Endothelial cell of umbilical vein (primary cell): ENCODE results near the gene RNPC3. TPM values are rescaled to one million over a fixed set of nuclear protein-coding genes. Genes with fewer than 3 reads are reported as not detected.
"Not testable (repeated sequence)": the region's sequence is repeated elsewhere in the genome, so short reads cannot be mapped to it uniquely, and the experiment has no call there.

Experiments used
- BruUV-seq: library from RNA; stranded (reverse); fragments of 400-500 nt; replicated peaks from 2 replicates; lab custom pipeline; 2021; lab: Mats Ljungman, UMichigan
- CTCF ChIA-PET: fragments of 300-600, 350-600 bp; sonication (Branson Sonifier 250); formaldehyde crosslinking; loops from one replicate; lab custom pipeline; 2021; ENCODE audit warnings: antibody characterized with exemption, inconsistent platforms; lab: Charles Lee
- POLR2A ChIA-PET: fragments of 300-600, 350-600 bp; sonication (Branson Sonifier 250); formaldehyde crosslinking; loops from one replicate; lab custom pipeline; 2021; ENCODE audit warnings: antibody characterized with exemption, inconsistent platforms; lab: Charles Lee
- DNase-seq: peaks from one replicate; pipeline ENCODE4 v3.0.0-alpha.2; 2011; ENCODE audit warnings: low read depth, low spot score
- FAIRE-seq: peaks from 2 replicates; lab custom pipeline; 2011; peaks lifted over from hg19 to GRCh38; lab: Jason Lieb, UNC
- H2AFZ ChIP-seq: 2 replicates; pipeline ENCODE4 v1.6.0; 2012; ENCODE audit warnings: low read depth, low read length, control low read depth, inconsistent platforms
- H3K27ac ChIP-seq: 2 replicates; pipeline ENCODE4 v1.5.1; 2011; ENCODE audit warnings: low read depth, mild to moderate bottlenecking, control low read depth, low read length, moderate library complexity; ENCODE audit not compliant: insufficient read depth
- H3K27me3 ChIP-seq, 2 experiments: 2 replicates each; pipeline versions ENCODE4 v1.6.0 to v1.6.1; 2011; ENCODE audit warnings: low read length in 2 of 2, mixed read lengths in 1 of 2; ENCODE audit not compliant: control insufficient read depth in 2 of 2, insufficient read depth in 2 of 2
- H3K36me3 ChIP-seq, 2 experiments: 2 replicates in 1 of 2; 3 replicates in 1 of 2; pipeline ENCODE4 v1.5.1; 2011; ENCODE audit warnings: low read length in 2 of 2, mild to moderate bottlenecking in 1 of 2, moderate library complexity in 1 of 2; ENCODE audit not compliant: control insufficient read depth in 2 of 2, insufficient read depth in 2 of 2; ENCODE audit errors: extremely low read depth in 1 of 2
- H3K4me1 ChIP-seq: 3 replicates; pipeline ENCODE4 v1.5.1; 2011; ENCODE audit warnings: mild to moderate bottlenecking, low read length; ENCODE audit not compliant: control insufficient read depth, insufficient read depth; ENCODE audit errors: extremely low read depth
- H3K4me2 ChIP-seq: 2 replicates; pipeline ENCODE4 v1.6.1; 2011; ENCODE audit warnings: low read length, control low read depth, mixed read lengths; ENCODE audit not compliant: insufficient read depth
- H3K4me3 ChIP-seq, 3 experiments: fragments of 200-600 bp in 1 of 3; sonication (generic), shearing (Covaris generic) in 1 of 3; replicated peaks in 1 of 3; 2 replicates each; pipeline ENCODE4 v1.5.1; 2011 to 2016; ENCODE audit warnings: control low read depth in 3 of 3, low read length in 3 of 3, mild to moderate bottlenecking in 2 of 3, inconsistent platforms in 1 of 3, low read depth in 1 of 3, moderate library complexity in 1 of 3; ENCODE audit not compliant: insufficient read depth in 1 of 3
- H3K79me2 ChIP-seq: 2 replicates; pipeline ENCODE4 v1.6.0; 2012; ENCODE audit warnings: low read length, inconsistent platforms; ENCODE audit not compliant: control insufficient read depth, insufficient read depth
- H3K9ac ChIP-seq: replicated peaks from 2 replicates; pipeline ENCODE3; 2011; ENCODE audit warnings: low read length, control low read depth; ENCODE audit not compliant: insufficient read depth; ENCODE audit errors: extremely low read depth
- H3K9me1 ChIP-seq: replicated peaks from 3 replicates; pipeline ENCODE4 v1.6.0; 2011; ENCODE audit warnings: mild to moderate bottlenecking, low read length; ENCODE audit not compliant: control insufficient read depth, insufficient read depth; ENCODE audit errors: extremely low read depth
- H3K9me3 ChIP-seq: replicated peaks from 2 replicates; pipeline ENCODE4 v1.5.1; 2012; ENCODE audit warnings: low read length, inconsistent platforms; ENCODE audit not compliant: control insufficient read depth, insufficient read depth
- H4K20me1 ChIP-seq: replicated peaks from 2 replicates; pipeline ENCODE3; 2011; ENCODE audit warnings: mild to moderate bottlenecking, low read length; ENCODE audit not compliant: control insufficient read depth, insufficient read depth; ENCODE audit errors: extremely low read depth
- CTCF ChIP-seq, 2 donors: IDR thresholded peaks; 1 replicate in 1 of 2; 2 replicates in 1 of 2; pipeline ENCODE4 v1.5.1; 2011; ENCODE audit warnings: low read length in 2 of 2, mild to moderate bottlenecking in 2 of 2, moderate library complexity in 2 of 2, control low read depth in 1 of 2, inconsistent platforms in 1 of 2, low read depth in 1 of 2; ENCODE audit not compliant: insufficient read depth in 1 of 2; ENCODE audit errors: extremely low read depth in 1 of 2
- GATA2 ChIP-seq: IDR thresholded peaks from 2 replicates; pipeline ENCODE4 v1.7.0; 2011; ENCODE audit warnings: low read depth, mild to moderate bottlenecking, moderate library complexity, mixed read lengths, low read length; ENCODE audit not compliant: insufficient read length, insufficient read depth
- JUN ChIP-seq: IDR thresholded peaks from 2 replicates; pipeline ENCODE4 v1.6.1; 2011; ENCODE audit warnings: borderline replicate concordance, low read depth; ENCODE audit not compliant: insufficient read length, insufficient read depth
- POLR2AphosphoS5 ChIP-seq: IDR thresholded peaks from 2 replicates; pipeline ENCODE4 v1.6.1; 2012; ENCODE audit warnings: low read depth, mild to moderate bottlenecking, control low read depth, low read length, moderate library complexity; ENCODE audit not compliant: insufficient read depth
- dilution Hi-C: fragments of 300-500 bp; cut with MboI; formaldehyde crosslinking; loops from one replicate; pipeline ENCODE4 v1.15.0; 2019; ENCODE audit warnings: low sequenced_read_pairs; ENCODE audit not compliant: extremely low pct_ligation_motif_present
- intact Hi-C: fragments of 100-400 bp; cut with micrococcal nuclease; formaldehyde crosslinking; loops from one replicate; pipeline ENCODE4 v1.10.0; 2022
- polyA plus RNA-seq, 4 experiments: library from polyadenylated mRNA; depleted of rRNA in 3 of 4; stranded (reverse) in 3 of 4; unstranded in 1 of 4; fragments of >200 nt; gene quantifications; 2 replicates each; pipeline versions ENCODE4 v1.2.1 to v1.2.3, GENCODE V29; 2011 to 2012; ENCODE audit warnings: missing spikeins in 1 of 4
- total RNA-seq: library from RNA; stranded (reverse); gene quantifications from 2 replicates; pipeline ENCODE4 v1.2.3, GENCODE V29; 2021

RNPC3 gene
- total and polyA plus RNA-seq, 2 donors (not counting 3 experiments of a cell fraction or from before 2014, with no cell fraction given) = 9.2 to 16.7 TPM

GRCh38 chr1:103576065-103576464 is 50.6 kb downstream of the RNPC3 start:
- no peak overlapping the region for H3K9ac ChIP-seq
- intact Hi-C loops = no loop called here
- no peak overlapping the region for H3K27ac ChIP-seq
- H2AFZ ChIP-seq = no peak overlapping the region
- H3K4me2 ChIP-seq = no peak overlapping the region
- no peaks in the 10 kb centered on the region for H3K4me1 ChIP-seq
- H3K27me3 ChIP-seq = no peaks in the 10 kb centered on the region
- no peaks in the 10 kb centered on the region for H3K79me2 ChIP-seq
- no peaks in the 10 kb centered on the region for H4K20me1 ChIP-seq
- DNase-seq = no peak
- dilution Hi-C loops = no loop called here
- ChIA-PET CTCF (no interaction called here), POLR2A (no interaction called here)
- no peak for FAIRE-seq
- BruUV-seq = no TSS peak
- no peaks in the 10 kb centered on the region for H3K9me3 ChIP-seq
- H3K4me3 ChIP-seq = no peak overlapping the region
- H3K36me3 ChIP-seq = no peaks in the 10 kb centered on the region
- no peak for TF ChIP-seq POLR2AphosphoS5
- TF ChIP-seq GATA2 = no peak
- TF ChIP-seq JUN = no peak
- no peak for TF ChIP-seq CTCF (IDR thresholded peaks at IDR 0.05; ENCODE audit: extremely low read depth in 1 of 2, insufficient read depth in 1 of 2, low read depth in 1 of 2, low read length in 2 of 2)
- no peaks in the 10 kb centered on the region for H3K9me1 ChIP-seq

GRCh38 chr1:103576784-103577183 is 51.3 kb downstream of the RNPC3 start:
- dilution Hi-C loops, H4K20me1 ChIP-seq, H3K9me1 ChIP-seq, FAIRE-seq, H3K79me2 ChIP-seq, DNase-seq, H3K27ac ChIP-seq, H3K4me3 ChIP-seq, H3K9me3 ChIP-seq, H3K4me1 ChIP-seq, H3K9ac ChIP-seq, POLR2A ChIA-PET, H3K36me3 ChIP-seq, H2AFZ ChIP-seq, H3K27me3 ChIP-seq, CTCF ChIA-PET, H3K4me2 ChIP-seq, BruUV-seq, intact Hi-C loops: not testable (repeated sequence)
